Natural killer cell treated with Interleukin-12 subunit alpha and Interleukin-12 subunit beta and Interleukin-15 and Interleukin-18, amount 100 ng/mL, for 72 hours (primary cell): ENCODE measurements around the gene ARRB1. TPM values are rescaled to one million over a fixed set of nuclear protein-coding genes. Genes with fewer than 3 reads are reported as not detected.
A peak's percentile ranks its signal among the peaks of the same experiment; 100 is the strongest.
"Not testable (repeated sequence)": the region's sequence is repeated elsewhere in the genome, so short reads cannot be mapped to it uniquely, and the experiment has no call there.

ENCODE experiments used
- ATAC-seq, 2 donors: fragments of 150-1000 bp; cut with Tn5 transposase in 1 of 2; sonication (Bioruptor Pico), chemical (Tn5 transposase) in 1 of 2; 2 replicates each; pipeline ENCODE4 v1.10.0; 2021
- DNase-seq: peaks from one replicate; pipeline ENCODE4 v3.0.0; 2022; ENCODE audit warnings: low spot score
- H3K27ac Mint-ChIP-seq, 2 donors: 1 replicate in 1 of 2; 2 replicates in 1 of 2; pipeline ENCODE4 v1.8.0; 2022; ENCODE audit warnings: mixed read lengths in 2 of 2, mild to moderate bottlenecking in 1 of 2, moderate library complexity in 1 of 2
- H3K27me3 Mint-ChIP-seq, 2 donors: 1 replicate in 1 of 2; 2 replicates in 1 of 2; pipeline ENCODE4 v1.8.0; 2022; ENCODE audit warnings: mixed read lengths in 2 of 2
- H3K36me3 Mint-ChIP-seq: one replicate; pipeline ENCODE4 v1.8.0; 2022; ENCODE audit warnings: mixed read lengths
- H3K4me1 Mint-ChIP-seq, 2 donors: 1 replicate in 1 of 2; 2 replicates in 1 of 2; pipeline ENCODE4 v1.8.0; 2022; ENCODE audit warnings: low read depth in 2 of 2, mixed read lengths in 2 of 2, mild to moderate bottlenecking in 1 of 2
- H3K4me3 Mint-ChIP-seq: one replicate; pipeline ENCODE4 v1.8.0; 2022; ENCODE audit warnings: mixed read lengths
- H3K9me3 Mint-ChIP-seq: 2 replicates; pipeline ENCODE4 v1.8.0; 2022; ENCODE audit warnings: mixed read lengths
- total RNA-seq, 2 donors: library from RNA; stranded (reverse); gene quantifications; one replicate each; pipeline ENCODE4 v1.2.3, GENCODE V29; 2022

Gene ARRB1
- total RNA-seq, 2 donors from 2014 or later = 47.8 to 54.5 TPM

DNA sequence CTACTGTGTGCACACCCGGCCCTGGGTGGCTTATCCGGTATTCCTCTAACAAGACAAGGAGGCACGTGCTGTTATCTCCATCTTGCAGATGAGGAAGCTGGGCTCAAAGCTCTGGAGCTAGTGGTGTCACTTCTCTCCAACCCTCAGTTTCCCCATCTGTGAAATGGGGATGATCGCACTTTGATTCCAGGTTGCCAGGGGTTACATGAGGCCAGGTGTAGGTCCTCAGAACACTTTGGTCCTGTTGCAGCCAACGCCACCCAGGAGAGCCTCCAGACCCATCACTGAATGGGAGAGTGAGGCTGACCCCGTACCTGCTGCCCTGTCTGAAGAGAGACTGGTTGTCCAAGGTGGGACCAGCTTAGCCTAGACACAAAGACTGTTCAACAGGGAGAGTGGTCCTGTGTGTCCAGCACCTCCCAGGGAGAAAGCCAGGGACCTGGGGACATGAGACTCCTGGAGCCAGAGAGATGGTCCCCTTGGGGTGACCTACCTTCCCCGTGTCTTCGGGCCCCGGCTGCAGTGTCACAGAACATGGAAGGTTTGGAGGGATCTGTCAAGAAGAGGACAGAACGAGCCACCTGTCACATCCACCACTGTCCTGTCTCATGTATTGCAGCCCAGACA lies 69.9 kb downstream of the ARRB1 start:
- Mint-ChIP-seq H3K36me3 (no peaks in the 10 kb centered on the region), H3K4me3 (no peak overlapping the region), H3K27ac (peak overlapping the region in 1 of 2 donors; percentile 26), H3K9me3 (no peaks in the 10 kb centered on the region), H3K4me1 (peaks cover 14 to 24% of the 10 kb centered on the region in 2 donors), H3K27me3 (no peaks in the 10 kb centered on the region)
- ATAC-seq (no peak), DNase-seq (no peak)

GRCh38 chr11:75280770-75281468 lies 70.5 kb downstream of the ARRB1 start:
- ATAC-seq = no peak
- DNase-seq = no peak
- no peaks in the 10 kb centered on the region for H3K36me3 Mint-ChIP-seq
- no peak overlapping the region for H3K27ac Mint-ChIP-seq
- H3K4me1 Mint-ChIP-seq = peaks cover 20 to 30% of the 10 kb centered on the region in 2 donors
- no peak overlapping the region for H3K4me3 Mint-ChIP-seq
- no peaks in the 10 kb centered on the region for H3K9me3 Mint-ChIP-seq
- H3K27me3 Mint-ChIP-seq = no peaks in the 10 kb centered on the region

DNA sequence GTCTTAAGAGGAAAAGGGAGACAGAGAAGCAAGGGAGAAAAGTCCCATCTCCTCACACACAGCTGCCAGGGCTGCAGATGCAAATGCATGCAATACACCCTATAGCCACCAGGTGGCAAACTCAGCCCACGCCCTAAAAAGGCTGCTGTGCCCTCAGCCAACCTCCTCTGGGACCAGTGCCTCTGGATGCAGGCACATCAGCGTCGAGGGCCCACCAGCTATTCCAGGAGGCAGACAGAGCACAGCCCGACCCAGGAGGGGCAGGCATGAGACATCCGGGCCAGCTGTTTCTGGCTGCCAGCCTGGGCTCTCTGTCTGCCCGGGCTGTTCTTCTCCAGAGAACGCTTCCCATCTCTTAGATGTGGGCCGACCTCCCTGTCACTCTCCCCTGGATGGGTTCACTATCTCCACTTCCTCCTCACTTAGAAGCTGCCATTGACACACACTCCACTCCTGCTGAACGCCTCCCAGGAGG lies 71.2 kb downstream of the ARRB1 start:
- peak overlapping the region in 1 of 2 donors; percentile 28 for H3K27ac Mint-ChIP-seq
- no peak overlapping the region for H3K4me3 Mint-ChIP-seq
- H3K4me1 Mint-ChIP-seq = peaks cover 27 to 36% of the 10 kb centered on the region in 2 donors
- no peaks in the 10 kb centered on the region for H3K36me3 Mint-ChIP-seq
- H3K27me3 Mint-ChIP-seq = no peaks in the 10 kb centered on the region
- ATAC-seq (peak; percentile 61 to 71), DNase-seq (peak; percentile 73)
- no peaks in the 10 kb centered on the region for H3K9me3 Mint-ChIP-seq

DNA sequence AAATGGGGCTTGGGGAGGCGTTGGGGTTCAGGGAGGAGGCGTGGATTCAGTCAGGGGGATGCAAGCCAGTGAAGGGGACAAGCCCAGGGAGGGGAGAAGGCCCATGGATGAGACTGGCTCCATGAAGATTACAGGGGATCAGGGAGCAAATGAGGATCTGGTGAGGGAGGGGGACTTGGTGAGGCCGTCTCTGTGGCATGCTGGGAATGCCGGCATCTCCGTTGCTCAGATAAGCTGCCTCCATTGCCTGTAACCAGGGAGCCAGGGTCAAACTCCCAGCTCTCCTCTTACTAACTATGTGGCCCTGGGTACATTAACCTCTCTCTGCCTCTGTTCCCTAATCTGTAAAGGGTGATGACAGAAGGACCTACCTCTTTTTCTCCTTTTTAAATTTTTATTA lies 72.2 kb downstream of the ARRB1 start:
- Mint-ChIP-seq H3K4me1 (peaks cover 29 to 36% of the 10 kb centered on the region in 2 donors), H3K27me3 (no peaks in the 10 kb centered on the region), H3K4me3 (no peak overlapping the region), H3K36me3 (no peaks in the 10 kb centered on the region), H3K9me3 (no peaks in the 10 kb centered on the region), H3K27ac (no peak overlapping the region)
- DNase-seq = no peak
- ATAC-seq = no peak

GRCh38 chr11:75277991-75278790 lies 73.3 kb downstream of the ARRB1 start:
- DNase-seq (no peak), ATAC-seq (no peak)
- H3K4me1 Mint-ChIP-seq = peaks cover 29 to 36% of the 10 kb centered on the region in 2 donors
- no peak overlapping the region for H3K4me3 Mint-ChIP-seq
- H3K27ac Mint-ChIP-seq = peak overlapping the region in 1 of 2 donors; percentile 96
- H3K27me3 Mint-ChIP-seq = no peaks in the 10 kb centered on the region
- H3K9me3 Mint-ChIP-seq = no peaks in the 10 kb centered on the region
- H3K36me3 Mint-ChIP-seq = no peaks in the 10 kb centered on the region

- DNase-seq (no peak), ATAC-seq (no peak)
- H3K27ac Mint-ChIP-seq = peak overlapping the region; percentile 95 to 96
- no peaks in the 10 kb centered on the region for H3K9me3 Mint-ChIP-seq
- no peaks in the 10 kb centered on the region for H3K36me3 Mint-ChIP-seq
- H3K27me3 Mint-ChIP-seq = no peaks in the 10 kb centered on the region
- H3K4me1 Mint-ChIP-seq = peaks cover 29 to 39% of the 10 kb centered on the region in 2 donors
- no peak overlapping the region for H3K4me3 Mint-ChIP-seq
These were observed 74.2 kb downstream of the ARRB1 start for GRCh38 chr11:75277211-75277805.

DNA sequence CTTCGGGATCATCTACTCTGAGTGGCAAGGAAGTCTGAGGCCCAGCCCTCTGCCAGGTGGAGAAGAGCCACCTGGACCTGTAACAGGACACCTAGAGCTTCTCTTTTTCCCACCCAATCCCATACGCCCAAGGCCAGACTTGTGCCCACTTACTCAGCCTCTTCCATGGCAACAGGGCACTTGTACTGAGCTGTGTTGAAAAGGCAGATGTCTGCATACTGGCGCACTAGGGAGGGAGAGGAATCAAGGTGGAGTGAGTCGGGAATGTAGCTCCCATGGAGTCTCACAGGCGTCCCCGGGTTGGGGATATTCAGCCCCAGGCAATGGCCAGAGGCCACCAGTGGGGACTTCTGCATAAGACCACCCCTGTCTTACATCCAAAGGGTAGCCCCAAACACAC lies 74.8 kb downstream of the ARRB1 start:
- DNase-seq = no peak

DNA sequence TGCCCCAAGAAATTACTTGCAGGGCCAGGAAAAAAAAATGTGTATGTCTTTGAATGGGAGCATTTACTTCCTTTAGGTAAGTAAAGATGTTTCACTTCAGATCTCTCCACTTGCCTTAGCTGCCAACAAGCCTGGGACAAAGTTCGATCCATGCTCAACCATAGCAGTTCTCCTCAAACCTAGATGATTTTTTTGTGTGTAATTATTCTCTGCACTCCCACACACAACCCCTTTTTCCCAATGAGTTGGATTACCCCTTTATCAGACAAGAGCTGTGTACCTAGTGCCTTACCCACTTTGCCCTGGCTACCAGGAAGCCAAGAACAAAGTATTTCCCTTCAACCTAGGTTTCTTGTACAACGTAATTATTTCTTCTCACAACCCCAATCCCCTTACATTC lies 75.3 kb downstream of the ARRB1 start:
- no peak overlapping the region for H3K4me3 Mint-ChIP-seq
- no peaks in the 10 kb centered on the region for H3K9me3 Mint-ChIP-seq
- H3K36me3 Mint-ChIP-seq = no peaks in the 10 kb centered on the region
- no peaks in the 10 kb centered on the region for H3K27me3 Mint-ChIP-seq
- no peak for DNase-seq
- H3K4me1 Mint-ChIP-seq = peaks cover 29 to 41% of the 10 kb centered on the region in 2 donors
- H3K27ac Mint-ChIP-seq = peak overlapping the region; percentile 95 to 96
- ATAC-seq = no peak

More for the DNA sequence above, 74.8 kb downstream of the ARRB1 start:
- no peak for ATAC-seq
- Mint-ChIP-seq H3K27ac (peak overlapping the region; percentile 95 to 96), H3K4me1 (peaks cover 29 to 39% of the 10 kb centered on the region in 2 donors), H3K4me3 (no peak overlapping the region), H3K36me3 (no peaks in the 10 kb centered on the region), H3K9me3 (no peaks in the 10 kb centered on the region), H3K27me3 (no peaks in the 10 kb centered on the region)

DNA sequence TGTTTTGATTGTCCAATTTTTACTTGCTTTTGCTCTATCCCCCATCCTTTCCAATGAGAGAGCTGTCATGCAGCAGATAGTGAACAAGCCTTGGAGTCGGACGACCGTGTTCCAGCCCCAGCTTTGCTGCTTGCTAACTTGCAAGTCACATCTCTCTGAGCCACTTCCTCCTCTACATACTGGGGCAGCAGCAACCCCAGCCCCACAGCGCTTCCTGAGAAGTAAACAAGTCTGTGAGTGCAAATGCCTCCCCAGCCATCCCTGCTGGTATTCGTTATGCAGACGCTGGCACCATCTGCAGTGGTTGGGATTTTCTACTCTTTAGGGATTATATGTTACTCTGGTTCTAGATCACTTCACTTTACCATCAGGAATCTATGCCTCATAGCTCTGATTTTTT lies 75.9 kb downstream of the ARRB1 start:
- Mint-ChIP-seq H3K36me3 (no peaks in the 10 kb centered on the region), H3K27ac (peak overlapping the region; percentile 95 to 96)

GRCh38 chr11:75274716-75275115 lies 76.7 kb downstream of the ARRB1 start:
- Mint-ChIP-seq H3K27ac (peak overlapping the region; percentile 26 to 95), H3K4me1 (peaks cover 24 to 30% of the 10 kb centered on the region in 2 donors)
- not testable (repeated sequence) for H3K36me3 Mint-ChIP-seq, DNase-seq, H3K9me3 Mint-ChIP-seq, H3K27me3 Mint-ChIP-seq, H3K4me3 Mint-ChIP-seq, ATAC-seq

More for the DNA sequence above, 75.9 kb downstream of the ARRB1 start:
- no peak for DNase-seq
- H3K4me3 Mint-ChIP-seq = peak overlapping the region; percentile 80
- H3K27me3 Mint-ChIP-seq = no peaks in the 10 kb centered on the region
- H3K9me3 Mint-ChIP-seq = no peaks in the 10 kb centered on the region
- H3K4me1 Mint-ChIP-seq = peaks cover 29 to 37% of the 10 kb centered on the region in 2 donors
- peak; percentile 79 to 86 for ATAC-seq

DNA sequence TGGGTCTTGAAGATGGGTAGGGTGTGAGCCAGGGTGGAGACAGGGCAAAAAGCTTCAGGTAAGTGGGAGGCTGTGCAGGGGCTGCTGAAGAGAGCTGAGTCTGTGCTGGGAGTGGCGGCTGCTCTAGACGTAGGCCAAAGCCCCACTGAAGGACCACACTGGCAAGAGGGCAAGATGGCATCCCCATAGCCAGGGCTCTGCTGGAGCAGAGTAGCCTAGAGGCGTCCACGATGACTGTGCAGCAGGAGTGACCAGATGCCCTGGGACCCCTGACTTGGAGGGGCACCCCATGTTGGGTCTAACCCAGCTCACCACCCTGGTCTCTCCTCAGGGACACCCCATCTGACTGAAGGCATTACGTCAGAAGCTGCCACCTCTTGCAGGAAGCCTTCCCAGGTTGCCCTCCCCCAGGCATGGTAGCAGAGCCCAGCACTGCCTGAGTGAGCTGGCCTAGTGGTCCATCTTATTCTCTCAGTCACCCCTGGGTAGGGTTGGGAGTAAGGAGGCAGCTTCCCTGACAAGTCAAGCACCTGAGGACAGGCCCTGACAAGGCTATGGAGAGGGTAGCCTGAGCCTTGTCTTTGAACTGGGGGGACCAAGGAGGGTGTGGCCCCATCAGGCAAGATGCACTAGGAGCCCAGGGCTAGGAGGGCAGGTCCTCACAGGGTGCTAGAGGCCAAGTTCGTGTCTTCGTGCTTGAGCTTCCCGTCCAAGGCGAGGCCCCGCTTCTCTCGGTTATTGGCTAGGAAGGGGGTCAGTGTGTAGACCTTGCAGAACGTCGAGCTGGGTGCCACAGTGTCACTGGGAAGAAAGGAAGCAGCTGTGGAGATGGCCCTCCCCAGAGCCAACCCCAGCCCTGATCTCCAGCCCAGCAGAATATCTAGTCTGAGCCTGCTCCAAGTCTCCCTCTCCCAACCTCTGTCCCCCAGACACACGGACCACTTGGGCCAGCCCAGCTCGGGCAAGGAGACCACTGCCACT lies 77.8 kb downstream of the ARRB1 start:
- ATAC-seq = peak in 1 of 2 donors; percentile 15
- H3K9me3 Mint-ChIP-seq = no peaks in the 10 kb centered on the region
- no peak overlapping the region for H3K4me3 Mint-ChIP-seq
- H3K4me1 Mint-ChIP-seq = peaks cover 24 to 27% of the 10 kb centered on the region in 2 donors
- no peaks in the 10 kb centered on the region for H3K36me3 Mint-ChIP-seq
- no peaks in the 10 kb centered on the region for H3K27me3 Mint-ChIP-seq
- no peak for DNase-seq
- peak overlapping the region; percentile 26 to 95 for H3K27ac Mint-ChIP-seq

DNA sequence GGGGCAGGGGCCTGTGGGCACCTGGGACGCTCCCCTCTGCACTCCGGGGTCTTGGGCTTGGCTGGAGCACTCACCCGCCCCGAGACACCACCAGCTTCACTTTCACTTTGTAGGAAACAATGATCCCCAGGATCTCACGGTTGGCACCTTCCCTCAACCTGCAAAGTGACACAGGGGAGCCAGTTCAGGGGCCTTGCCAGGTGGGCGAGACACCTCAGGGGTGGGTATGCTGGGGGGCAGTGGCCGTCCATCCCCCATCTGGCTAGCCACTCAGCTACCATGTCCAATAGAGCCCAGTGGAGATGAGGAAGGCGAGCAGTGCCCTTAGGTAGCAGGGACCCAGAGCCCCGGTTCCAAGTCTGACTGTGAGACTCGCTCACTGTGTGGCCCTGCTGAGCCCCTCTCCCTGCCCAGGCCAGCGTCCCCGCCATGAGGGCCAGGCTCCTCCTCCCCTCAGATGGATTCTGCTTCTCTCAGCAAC lies 78.6 kb downstream of the ARRB1 start:
- H3K4me1 Mint-ChIP-seq = peaks cover 24 to 27% of the 10 kb centered on the region in 2 donors
- peak overlapping the region in 1 of 2 donors; percentile 45 for H3K27ac Mint-ChIP-seq
- H3K9me3 Mint-ChIP-seq = no peaks in the 10 kb centered on the region
- H3K36me3 Mint-ChIP-seq = no peaks in the 10 kb centered on the region
- no peaks in the 10 kb centered on the region for H3K27me3 Mint-ChIP-seq
- DNase-seq = no peak
- no peak overlapping the region for H3K4me3 Mint-ChIP-seq
- no peak for ATAC-seq
